Caco-2 (cell line): Measurements from ENCODE around the gene PLXNC1. TPM values are rescaled to one million over a fixed set of nuclear protein-coding genes. Genes with fewer than 3 reads are reported as not detected.

Experiments
- BruUV-seq: library from RNA; stranded (reverse); fragments of 400-500 nt; replicated peaks from 2 replicates; lab custom pipeline; 2021; lab: Mats Ljungman, UMichigan
- CTCF ChIA-PET: fragments of 300-600 bp; sonication (Branson Sonifier 250); formaldehyde crosslinking; loops from one replicate; lab custom pipeline; 2022; ENCODE audit warnings: antibody characterized with exemption; lab: Charles Lee
- POLR2A ChIA-PET: fragments of 300-600 bp; sonication (Branson Sonifier 250); formaldehyde crosslinking; loops from one replicate; lab custom pipeline; 2022; ENCODE audit warnings: antibody characterized with exemption; lab: Charles Lee
- DNase-seq, 2 experiments: peaks; one replicate each; pipeline versions ENCODE4 v3.0.0 to v3.0.0-alpha.2; 2020 to 2022
- H3K27me3 ChIP-seq: replicated peaks from 2 replicates; pipeline ENCODE4 v1.6.0; 2011; ENCODE audit warnings: low read length; ENCODE audit not compliant: control insufficient read depth, insufficient read depth
- H3K36me3 ChIP-seq: 2 replicates; pipeline ENCODE4 v1.5.1; 2011; ENCODE audit warnings: low read length; ENCODE audit not compliant: control insufficient read depth, insufficient read depth
- H3K4me1 ChIP-seq: fragments of 250-450 bp; sonication (Bioruptor Pico); 2 replicates; pipeline ENCODE4 v1.5.1; 2020; ENCODE audit warnings: mild to moderate bottlenecking
- H3K4me3 ChIP-seq: 2 replicates; pipeline ENCODE4 v1.5.1; 2011; ENCODE audit warnings: low read depth, mild to moderate bottlenecking, control low read depth, low read length
- H3K9me3 ChIP-seq: fragments of 250-450 bp; sonication (Bioruptor Pico); 2 replicates; pipeline ENCODE4 v1.5.1; 2020; ENCODE audit warnings: mild to moderate bottlenecking, moderate library complexity
- H3K27ac Mint-ChIP-seq: one replicate; pipeline ENCODE4 v1.8.0; 2022; ENCODE audit warnings: mixed read lengths; ENCODE audit not compliant: unreplicated experiment
- H3K27me3 Mint-ChIP-seq: one replicate; pipeline ENCODE4 v1.8.0; 2022; ENCODE audit warnings: mixed read lengths; ENCODE audit not compliant: insufficient read depth, unreplicated experiment
- H3K36me3 Mint-ChIP-seq: one replicate; pipeline ENCODE4 v1.8.0; 2022; ENCODE audit warnings: mild to moderate bottlenecking, mixed read lengths; ENCODE audit not compliant: insufficient read depth, unreplicated experiment
- H3K4me1 Mint-ChIP-seq: one replicate; pipeline ENCODE4 v1.8.0; 2022; ENCODE audit warnings: low read depth, mixed read lengths; ENCODE audit not compliant: unreplicated experiment
- H3K4me3 Mint-ChIP-seq: one replicate; pipeline ENCODE4 v1.8.0; 2022; ENCODE audit warnings: mild to moderate bottlenecking, moderate library complexity, mixed read lengths; ENCODE audit not compliant: unreplicated experiment
- H3K9me3 Mint-ChIP-seq: one replicate; pipeline ENCODE4 v1.8.0; 2022; ENCODE audit warnings: mixed read lengths; ENCODE audit not compliant: unreplicated experiment
- CTCF ChIP-seq, 2 experiments: fragments of 200-600 bp in 1 of 2; IDR thresholded peaks; 1 replicate in 1 of 2; 2 replicates in 1 of 2; pipeline versions ENCODE4 v1.5.1 to v1.8.0; 2011 to 2022; ENCODE audit warnings: antibody characterized with exemption in 1 of 2, control low read depth in 1 of 2, inconsistent platforms in 1 of 2, low read depth in 1 of 2, low read length in 1 of 2, mild to moderate bottlenecking in 1 of 2, moderate library complexity in 1 of 2; ENCODE audit not compliant: insufficient read depth in 1 of 2, severe bottlenecking in 1 of 2, unreplicated experiment in 1 of 2
- intact Hi-C: fragments of 100-400 bp; cut with micrococcal nuclease; formaldehyde crosslinking; loops from one replicate; pipeline ENCODE4 v1.10.0; 2022; ENCODE audit not compliant: unreplicated experiment
- total RNA-seq: library from RNA; stranded (reverse); gene quantifications from 2 replicates; pipeline ENCODE4 v1.2.3, GENCODE V29; 2022

Gene PLXNC1
- total RNA-seq, 1 experiment from 2014 or later = 41.3 TPM

- Mint-ChIP-seq H3K27me3 (no peaks in the 10 kb centered on the region), H3K9me3 (peaks cover 10% of the 10 kb centered on the region), H3K4me3 (no peak overlapping the region), H3K36me3 (peaks cover 17% of the 10 kb centered on the region), H3K27ac (peak overlapping the region; percentile 54), H3K4me1 (peaks cover 46% of the 10 kb centered on the region)
- ChIA-PET POLR2A (no interaction called here), CTCF (interaction anchor here (1.0 kb wide), 1 partner anchor 8 kb away, joined by 3 read pairs; no protein-coding TSS in a partner anchor)
- no peaks in the 10 kb centered on the region; the same call in none of the 2 replicates for H3K36me3 ChIP-seq
- intact Hi-C loops = no loop called here
- BruUV-seq = no TSS peak
- no peak overlapping the region for H3K4me3 ChIP-seq
- H3K4me1 ChIP-seq = peaks cover 30% of the 10 kb centered on the region
- H3K9me3 ChIP-seq = no peaks in the 10 kb centered on the region
- no peak for DNase-seq
- TF ChIP-seq CTCF (IDR thresholded peaks at IDR 0.05; ENCODE audit: insufficient read depth in 1 of 2, low read depth in 1 of 2, low read length in 1 of 2, severe bottlenecking in 1 of 2, unreplicated experiment in 1 of 2) = no peak
- no peaks in the 10 kb centered on the region for H3K27me3 ChIP-seq
Measured at GRCh38 chr12:94165138-94165537, 16.8 kb downstream of the PLXNC1 start.

GRCh38 chr12:94165670-94166364, 17.4 kb downstream of the PLXNC1 start:
- Histone ChIP-seq H3K36me3 (no peaks in the 10 kb centered on the region; the same call in none of the 2 replicates), H3K4me3 (no peak overlapping the region), H3K27me3 (no peaks in the 10 kb centered on the region), H3K9me3 (no peaks in the 10 kb centered on the region), H3K4me1 (peaks cover 37% of the 10 kb centered on the region)
- peaks cover 10% of the 10 kb centered on the region for H3K9me3 Mint-ChIP-seq
- peaks cover 52% of the 10 kb centered on the region for H3K4me1 Mint-ChIP-seq
- no peak for TF ChIP-seq CTCF (IDR thresholded peaks at IDR 0.05; ENCODE audit: insufficient read depth in 1 of 2, low read depth in 1 of 2, low read length in 1 of 2, severe bottlenecking in 1 of 2, unreplicated experiment in 1 of 2)
- POLR2A ChIA-PET = no interaction called here
- no peak for DNase-seq
- CTCF ChIA-PET = no interaction called here
- H3K27me3 Mint-ChIP-seq = no peaks in the 10 kb centered on the region
- intact Hi-C loops = no loop called here
- H3K27ac Mint-ChIP-seq = no peak overlapping the region
- no peak overlapping the region for H3K4me3 Mint-ChIP-seq
- H3K36me3 Mint-ChIP-seq = peaks cover 22% of the 10 kb centered on the region
- no TSS peak for BruUV-seq

GRCh38 chr12:94167071-94167755, 18.8 kb downstream of the PLXNC1 start:
- Histone ChIP-seq H3K4me1 (peaks cover 51% of the 10 kb centered on the region), H3K4me3 (no peak overlapping the region), H3K36me3 (no peaks in the 10 kb centered on the region; the same call in none of the 2 replicates), H3K9me3 (no peaks in the 10 kb centered on the region), H3K27me3 (no peaks in the 10 kb centered on the region)
- Mint-ChIP-seq H3K4me1 (peaks cover 48% of the 10 kb centered on the region), H3K27ac (peak overlapping the region; percentile 69), H3K4me3 (no peak overlapping the region), H3K27me3 (no peaks in the 10 kb centered on the region), H3K9me3 (peaks cover 3% of the 10 kb centered on the region), H3K36me3 (peaks cover 22% of the 10 kb centered on the region)
- ChIA-PET POLR2A (no interaction called here), CTCF (no interaction called here)
- DNase-seq = no peak
- BruUV-seq = no TSS peak
- no peak for TF ChIP-seq CTCF (IDR thresholded peaks at IDR 0.05; ENCODE audit: insufficient read depth in 1 of 2, low read depth in 1 of 2, low read length in 1 of 2, severe bottlenecking in 1 of 2, unreplicated experiment in 1 of 2)
- intact Hi-C loops = loop anchor here (1.0 kb wide), 1 partner anchor 15 kb away; no protein-coding TSS in a partner anchor
